Stimulated activated CD4-positive, alpha-beta T cell treated with anti-CD3 and anti-CD28 coated beads, TNF-alpha, amount 100 ng/mL, for 48 hours (primary cell): Measurements from ENCODE around the gene SEC61B.
"Not testable (repeated sequence)": the region's sequence is repeated elsewhere in the genome, so short reads cannot be mapped to it uniquely, and the experiment has no call there.

Experiments used
- DNase-seq, 3 donors: peaks; one replicate each; pipeline ENCODE4 v3.0.0-alpha.2; 2020; ENCODE audit warnings: low read depth in 3 of 3

Gene SEC61B

GRCh38 chr9:99237356-99237755 lies 15.3 kb downstream of the SEC61B start:
- no peak for DNase-seq

GRCh38 chr9:99237849-99238248 lies 15.8 kb downstream of the SEC61B start:
- not testable (repeated sequence) for DNase-seq

GRCh38 chr9:99238331-99238730 lies 16.2 kb downstream of the SEC61B start:
- DNase-seq = no peak

- no peak for DNase-seq
Measured at GRCh38 chr9:99239341-99240060, 17.4 kb downstream of the SEC61B start.

- no peak for DNase-seq
Measured at GRCh38 chr9:99241106-99241505, 19.0 kb downstream of the SEC61B start.

- no peak for DNase-seq
Measured at GRCh38 chr9:99244344-99245260, 22.5 kb downstream of the SEC61B start.

- DNase-seq = no peak
Measured at GRCh38 chr9:99249619-99250018, 27.5 kb downstream of the SEC61B start.

- no peak for DNase-seq
Measured at GRCh38 chr9:99251157-99251556, 29.1 kb downstream of the SEC61B start.

GRCh38 chr9:99253134-99253533 lies 31.1 kb downstream of the SEC61B start:
- peak in 1 of 3 donors; percentile 38 for DNase-seq

GRCh38 chr9:99253772-99254431 lies 31.8 kb downstream of the SEC61B start:
- peak; percentile 78 to 84 (median 81) for DNase-seq

GRCh38 chr9:99255651-99256050 lies 33.6 kb downstream of the SEC61B start:
- no peak for DNase-seq

- DNase-seq = no peak
Measured at GRCh38 chr9:99257723-99258389, 35.8 kb downstream of the SEC61B start.

- DNase-seq = peak in 1 of 3 donors; percentile 16
Measured at GRCh38 chr9:99259231-99259918, 37.3 kb downstream of the SEC61B start.

GRCh38 chr9:99261923-99262322 lies 39.8 kb downstream of the SEC61B start:
- DNase-seq = no peak

- no peak for DNase-seq
Measured at GRCh38 chr9:99262949-99263418, 40.9 kb downstream of the SEC61B start.

- peak in 1 of 3 donors; percentile 41 for DNase-seq
Measured at GRCh38 chr9:99264070-99264680, 42.1 kb downstream of the SEC61B start.

- DNase-seq = no peak
Measured at GRCh38 chr9:99265691-99266090, 43.6 kb downstream of the SEC61B start.

GRCh38 chr9:99266255-99267023 lies 44.4 kb downstream of the SEC61B start:
- peak; percentile 32 to 52 (median 33) for DNase-seq

- no peak for DNase-seq
Measured at GRCh38 chr9:99269416-99269815, 47.3 kb downstream of the SEC61B start.

- no peak for DNase-seq
Measured at GRCh38 chr9:99270491-99270890, 48.4 kb downstream of the SEC61B start.
